Measurements from ENCODE around the gene DVL2. TPM values are rescaled to one million over a fixed set of nuclear protein-coding genes. Genes with fewer than 3 reads are reported as not detected.

Gene DVL2
- total and polyA plus RNA-seq, 4 donors, result 22.2 to 57.5 (median 35.2) TPM

- ATAC-seq (ENCODE audit: insufficient read depth, low FRiP score) (peak; percentile 21), DNase-seq (no peak)
- Histone ChIP-seq H3K4me3 (no peak overlapping the region), H3K27me3 (ENCODE audit: control insufficient read depth in 3 of 3, insufficient read depth in 3 of 3, low read length in 2 of 3) (peaks cover 0 to 20% (median 18%) of the 10 kb centered on the region in 3 donors), H3K9ac (ENCODE audit: insufficient read depth in 1 of 2, low read length in 2 of 2) (no peak overlapping the region), H3K36me3 (ENCODE audit: control insufficient read depth in 4 of 4, insufficient read depth in 4 of 4, low read length in 4 of 4) (peaks cover 0 to 29% (median 12%) of the 10 kb centered on the region in 4 donors), H3K27ac (ENCODE audit: low read depth in 1 of 2, low read length in 1 of 2) (peak overlapping the region in 1 of 2 donors; percentile 23), H3K4me1 (ENCODE audit: control insufficient read depth in 5 of 5, insufficient read depth in 5 of 5, low read length in 5 of 5) (peaks cover 0 to 11% (median 0%) of the 10 kb centered on the region in 5 donors), H3K9me3 (ENCODE audit: control insufficient read depth in 4 of 4, insufficient read depth in 3 of 4, low read length in 3 of 4) (no peaks in the 10 kb centered on the region)
- no peak for TF ChIP-seq CTCF (IDR thresholded peaks at IDR 0.05; ENCODE audit: control extremely low read depth, extremely low read depth)
- WGBS, 2 donors, result 64 to 72% methylated on average over 7 of the region's 7 CpGs
Measured at GRCh38 chr17:7258731-7259554, 24.6 kb upstream of the DVL2 start.

GRCh38 chr17:7256766-7257456 is 22.6 kb upstream of the DVL2 start:
- no peak overlapping the region for H3K9ac ChIP-seq (ENCODE audit: insufficient read depth in 1 of 2, low read length in 2 of 2)
- H3K36me3 ChIP-seq (ENCODE audit: control insufficient read depth in 4 of 4, insufficient read depth in 4 of 4, low read length in 4 of 4), result peaks cover 0 to 30% (median 12%) of the 10 kb centered on the region in 4 donors
- 89 to 95% methylated on average over 8 of the region's 8 CpGs for WGBS, 2 donors
- no peak for TF ChIP-seq CTCF (IDR thresholded peaks at IDR 0.05; ENCODE audit: control extremely low read depth, extremely low read depth)
- H3K4me1 ChIP-seq (ENCODE audit: control insufficient read depth in 5 of 5, insufficient read depth in 5 of 5, low read length in 5 of 5), result peaks cover 0 to 13% (median 3%) of the 10 kb centered on the region in 5 donors
- ATAC-seq (ENCODE audit: insufficient read depth, low FRiP score) (no peak), DNase-seq (no peak)
- no peak overlapping the region for H3K4me3 ChIP-seq
- H3K9me3 ChIP-seq (ENCODE audit: control insufficient read depth in 4 of 4, insufficient read depth in 3 of 4, low read length in 3 of 4), result no peaks in the 10 kb centered on the region
- H3K27me3 ChIP-seq (ENCODE audit: control insufficient read depth in 3 of 3, insufficient read depth in 3 of 3, low read length in 2 of 3), result peaks cover 0 to 6% (median 3%) of the 10 kb centered on the region in 3 donors
- H3K27ac ChIP-seq (ENCODE audit: low read depth in 1 of 2, low read length in 1 of 2), result peak overlapping the region in 1 of 2 donors; percentile 10

- ATAC-seq (ENCODE audit: insufficient read depth, low FRiP score) (no peak), DNase-seq (no peak)
- Histone ChIP-seq H3K27me3 (ENCODE audit: control insufficient read depth in 3 of 3, insufficient read depth in 3 of 3, low read length in 2 of 3) (no peaks in the 10 kb centered on the region), H3K9ac (ENCODE audit: insufficient read depth in 1 of 2, low read length in 2 of 2) (no peak overlapping the region), H3K36me3 (ENCODE audit: control insufficient read depth in 4 of 4, insufficient read depth in 4 of 4, low read length in 4 of 4) (peaks cover 0 to 27% (median 12%) of the 10 kb centered on the region in 4 donors), H3K4me3 (no peak overlapping the region), H3K9me3 (ENCODE audit: control insufficient read depth in 4 of 4, insufficient read depth in 3 of 4, low read length in 3 of 4) (no peaks in the 10 kb centered on the region), H3K4me1 (ENCODE audit: control insufficient read depth in 5 of 5, insufficient read depth in 5 of 5, low read length in 5 of 5) (peaks cover 0 to 22% (median 6%) of the 10 kb centered on the region in 5 donors), H3K27ac (ENCODE audit: low read depth in 1 of 2, low read length in 1 of 2) (no peak overlapping the region)
- TF ChIP-seq CTCF (IDR thresholded peaks at IDR 0.05; ENCODE audit: control extremely low read depth, extremely low read depth), result no peak
- WGBS, 2 donors, result 89 to 94% methylated on average over 4 of the region's 4 CpGs
Measured at GRCh38 chr17:7254511-7254910, 20.2 kb upstream of the DVL2 start.

Data from lung (tissue), 12 donors.